ENCODE measurements around the gene MARCO.
"Not testable (repeated sequence)": the region's sequence is repeated elsewhere in the genome, so short reads cannot be mapped to it uniquely, and the experiment has no call there.

The MARCO gene

GRCh38 chr2:118993392-118993752 is 51.4 kb downstream of the MARCO start:
- no peak for DNase-seq (ENCODE audit: extremely low spot score, insufficient read length, low read depth)
- no peak for FAIRE-seq

DNA sequence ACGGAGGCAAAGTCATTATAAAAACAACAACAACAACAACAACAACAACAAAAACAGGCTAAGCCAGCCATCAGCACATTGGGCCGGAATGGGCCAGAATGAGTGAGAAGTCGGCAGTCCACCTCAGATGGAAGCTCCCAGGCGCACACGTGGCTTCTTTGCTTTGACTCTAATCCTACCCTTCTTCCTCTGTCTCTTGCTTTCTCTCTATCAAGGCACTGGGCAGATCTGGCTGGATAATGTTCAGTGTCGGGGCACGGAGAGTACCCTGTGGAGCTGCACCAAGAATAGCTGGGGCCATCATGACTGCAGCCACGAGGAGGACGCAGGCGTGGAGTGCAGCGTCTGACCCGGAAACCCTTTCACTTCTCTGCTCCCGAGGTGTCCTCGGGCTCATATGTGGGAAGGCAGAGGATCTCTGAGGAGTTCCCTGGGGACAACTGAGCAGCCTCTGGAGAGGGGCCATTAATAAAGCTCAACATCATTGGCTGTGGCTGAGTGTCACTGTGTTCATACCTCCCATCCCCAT is 52.2 kb downstream of the MARCO start:
- DNase-seq (ENCODE audit: extremely low spot score, insufficient read length, low read depth) (no peak), FAIRE-seq (no peak)

- FAIRE-seq (no peak), DNase-seq (ENCODE audit: extremely low spot score, insufficient read length, low read depth) (no peak)
These were observed 52.8 kb downstream of the MARCO start for GRCh38 chr2:118994778-118995177.

- not testable (repeated sequence) for FAIRE-seq; DNase-seq (ENCODE audit: extremely low spot score, insufficient read length, low read depth)
These were observed 61.9 kb downstream of the MARCO start for GRCh38 chr2:119003856-119004255.

DNA sequence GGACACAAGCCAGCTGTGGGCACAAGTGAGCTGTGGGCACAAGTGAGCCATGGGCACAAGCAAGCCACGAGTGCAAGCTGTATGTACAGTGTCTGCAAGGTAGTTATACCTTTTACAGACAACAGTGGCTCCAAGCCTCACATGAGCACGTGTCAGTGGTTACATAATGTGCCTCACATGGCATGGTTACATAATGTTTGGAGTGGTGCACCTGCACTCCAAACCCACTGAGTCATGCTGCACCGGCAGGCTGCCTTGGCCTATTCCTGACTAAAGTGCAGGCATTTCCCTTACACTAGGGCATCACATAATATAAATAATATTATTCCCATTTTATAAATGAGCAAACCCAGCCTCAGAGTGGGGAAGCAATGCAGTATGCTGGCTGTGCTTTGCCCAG is 62.6 kb downstream of the MARCO start:
- no peak for DNase-seq (ENCODE audit: extremely low spot score, insufficient read length, low read depth)

GRCh38 chr2:119005051-119005450 is 63.1 kb downstream of the MARCO start:
- no peak for FAIRE-seq
- no peak for DNase-seq (ENCODE audit: extremely low spot score, insufficient read length, low read depth)

More for the DNA sequence above, 62.6 kb downstream of the MARCO start:
- FAIRE-seq, result no peak

- FAIRE-seq, result no peak
These were observed 63.6 kb downstream of the MARCO start for GRCh38 chr2:119005555-119005954.

DNA sequence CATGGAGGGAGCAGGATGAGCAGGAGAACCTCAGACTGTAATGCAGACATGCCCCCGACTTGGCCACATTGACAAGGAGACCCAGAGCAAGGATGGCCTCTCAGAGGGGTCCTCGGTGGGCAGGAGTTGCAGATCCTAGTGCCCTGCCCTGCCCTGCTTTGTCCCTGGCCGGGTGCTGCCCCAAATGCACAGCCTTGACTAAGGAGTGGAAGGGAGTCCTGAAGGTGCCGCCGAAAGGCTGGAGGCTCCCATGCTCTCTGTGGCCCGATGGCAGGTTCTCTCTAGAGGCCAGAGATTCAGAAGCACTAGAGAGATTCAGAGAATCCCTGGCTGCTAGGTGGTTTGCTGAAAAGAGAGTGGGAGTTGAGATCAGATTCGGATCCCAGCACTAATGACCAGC is 64.4 kb downstream of the MARCO start:
- FAIRE-seq, result no peak

More at GRCh38 chr2:119005555-119005954, 63.6 kb downstream of the MARCO start:
- no peak for DNase-seq (ENCODE audit: extremely low spot score, insufficient read length, low read depth)

GRCh38 chr2:119008108-119008507 is 66.1 kb downstream of the MARCO start:
- DNase-seq (ENCODE audit: extremely low spot score, insufficient read length, low read depth), result no peak
- no peak for FAIRE-seq

More for the DNA sequence above, 64.4 kb downstream of the MARCO start:
- DNase-seq (ENCODE audit: extremely low spot score, insufficient read length, low read depth), result no peak

- FAIRE-seq, result no peak
- no peak for DNase-seq (ENCODE audit: extremely low spot score, insufficient read length, low read depth)
These were observed 67.1 kb downstream of the MARCO start for GRCh38 chr2:119009110-119009509.

DNA sequence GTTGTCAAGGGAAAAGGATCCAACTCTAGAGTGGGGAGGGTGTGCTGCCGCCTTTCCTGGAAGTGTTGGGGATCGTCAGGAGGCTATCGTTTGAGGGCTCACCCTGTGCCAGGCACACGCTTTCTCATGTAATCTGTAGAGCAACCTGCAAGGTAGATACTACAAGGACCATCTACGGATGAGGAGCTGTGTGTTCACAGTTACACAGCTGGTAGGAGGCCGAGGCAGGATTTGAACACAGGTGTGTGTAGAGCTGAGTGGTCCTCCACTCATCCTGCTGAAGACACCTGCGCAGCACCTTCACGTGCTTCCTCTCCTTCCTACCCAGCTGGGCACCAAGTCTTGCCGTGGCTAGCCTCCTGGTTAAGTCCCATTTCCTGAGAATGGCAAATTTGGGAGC is 68.3 kb downstream of the MARCO start:
- FAIRE-seq (no peak), DNase-seq (ENCODE audit: extremely low spot score, insufficient read length, low read depth) (no peak)

GRCh38 chr2:119011162-119011909 is 69.3 kb downstream of the MARCO start:
- FAIRE-seq, result no peak

DNA sequence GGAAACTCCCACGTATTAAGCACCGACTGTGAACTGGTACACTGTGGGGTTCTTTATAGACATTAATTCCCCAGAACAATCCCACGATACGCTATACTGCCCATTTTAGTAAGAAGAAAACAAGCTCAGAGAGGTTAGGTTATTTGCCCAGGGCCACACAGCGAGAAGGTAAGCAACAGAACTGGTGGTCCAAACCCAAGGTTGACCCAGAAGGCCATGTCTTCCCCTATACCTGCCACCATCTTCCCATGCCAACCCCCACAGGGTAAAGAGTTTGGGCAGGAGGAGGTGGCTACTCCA is 69.9 kb downstream of the MARCO start:
- no peak for DNase-seq (ENCODE audit: extremely low spot score, insufficient read length, low read depth)
- FAIRE-seq, result no peak

More at GRCh38 chr2:119011162-119011909, 69.3 kb downstream of the MARCO start:
- no peak for DNase-seq (ENCODE audit: extremely low spot score, insufficient read length, low read depth)

- FAIRE-seq (no peak), DNase-seq (ENCODE audit: extremely low spot score, insufficient read length, low read depth) (no peak)
These were observed 70.6 kb downstream of the MARCO start for GRCh38 chr2:119012345-119013301.

- FAIRE-seq (no peak), DNase-seq (ENCODE audit: extremely low spot score, insufficient read length, low read depth) (no peak)
These were observed 71.7 kb downstream of the MARCO start for GRCh38 chr2:119013671-119014070.

DNA sequence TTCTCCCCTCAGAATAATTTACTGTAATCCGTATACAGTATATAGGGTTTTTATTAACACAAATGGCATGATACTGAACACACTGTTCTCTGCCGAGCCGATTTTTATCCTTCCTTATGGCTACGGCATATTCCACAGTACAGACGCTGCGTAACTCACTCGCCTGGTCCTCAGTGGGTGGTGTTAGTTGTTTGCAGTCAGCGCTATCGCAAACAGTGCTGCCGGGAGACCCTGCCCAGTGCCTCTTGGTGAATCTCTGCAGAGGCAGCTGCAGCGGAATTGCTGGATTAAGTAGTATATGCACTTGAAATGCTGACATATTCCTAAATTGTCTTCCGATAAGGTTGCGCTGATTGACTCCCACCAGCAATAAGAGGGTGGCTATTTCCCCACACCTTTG is 73.9 kb downstream of the MARCO start:
- FAIRE-seq (no peak), DNase-seq (ENCODE audit: extremely low spot score, insufficient read length, low read depth) (no peak)

- FAIRE-seq (no peak), DNase-seq (ENCODE audit: extremely low spot score, insufficient read length, low read depth) (no peak)
These were observed 77.5 kb downstream of the MARCO start for GRCh38 chr2:119019521-119019920.

DNA sequence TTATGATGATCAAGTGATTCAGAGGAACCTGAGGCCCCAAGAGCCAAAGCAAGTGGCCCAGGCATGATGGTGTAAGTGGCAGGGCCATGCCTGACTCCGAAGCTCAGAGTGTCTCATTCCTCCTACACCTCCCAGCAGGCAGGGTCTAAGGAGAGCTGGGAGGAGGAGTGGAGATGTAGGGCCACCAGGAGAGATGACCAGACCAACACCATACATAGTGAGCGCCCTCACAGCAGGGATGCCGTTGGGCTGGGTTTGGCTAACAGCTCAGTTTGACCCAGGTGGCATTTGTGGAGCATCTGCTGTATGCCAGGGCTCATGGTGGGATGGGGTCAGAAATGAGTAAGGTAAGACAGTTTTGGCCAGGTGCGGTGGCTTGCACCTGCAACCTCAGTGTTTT is 80.7 kb downstream of the MARCO start:
- FAIRE-seq, result no peak
- DNase-seq (ENCODE audit: extremely low spot score, insufficient read length, low read depth), result no peak

DNA sequence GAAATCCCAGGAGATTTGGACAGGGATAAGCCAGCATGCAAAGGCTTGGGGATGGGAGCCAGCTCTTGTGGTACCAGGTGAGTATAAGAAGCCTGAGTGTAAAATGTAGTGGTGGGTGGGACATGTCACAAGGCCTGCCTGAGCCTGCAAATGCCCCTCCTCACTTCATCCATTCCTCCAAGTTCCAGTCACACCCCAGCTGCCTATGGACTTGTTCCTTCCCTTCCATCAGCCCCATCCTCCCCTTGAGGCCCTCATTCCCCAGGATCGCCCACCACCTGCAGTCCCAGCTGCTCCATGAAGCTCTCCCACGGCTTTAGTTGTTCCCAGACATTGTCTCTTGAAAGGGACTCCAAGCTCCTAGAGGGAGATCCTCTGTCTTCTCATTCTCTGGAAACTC is 81.5 kb downstream of the MARCO start:
- no peak for DNase-seq (ENCODE audit: extremely low spot score, insufficient read length, low read depth)
- no peak for FAIRE-seq

DNA sequence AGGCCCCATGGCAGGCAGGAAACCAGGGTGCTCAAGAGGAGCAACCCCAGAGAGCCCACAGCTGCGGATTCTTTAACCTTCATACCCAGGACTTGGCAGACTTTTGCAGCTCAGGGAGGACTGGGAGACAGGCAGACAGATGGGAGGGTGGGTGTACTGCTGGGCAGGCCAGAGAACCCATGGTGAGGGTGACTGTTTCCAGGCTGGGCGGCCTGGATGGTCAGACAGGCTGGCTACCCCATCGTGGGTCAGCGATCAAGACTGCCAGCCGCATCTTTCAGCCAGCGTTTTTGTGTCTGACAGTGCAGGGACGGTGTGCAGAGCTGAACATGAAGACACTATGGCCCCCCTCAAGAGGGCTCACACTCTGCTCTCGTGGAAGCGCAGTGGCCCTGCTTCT is 82.2 kb downstream of the MARCO start:
- FAIRE-seq (no peak), DNase-seq (ENCODE audit: extremely low spot score, insufficient read length, low read depth) (no peak)

DNA sequence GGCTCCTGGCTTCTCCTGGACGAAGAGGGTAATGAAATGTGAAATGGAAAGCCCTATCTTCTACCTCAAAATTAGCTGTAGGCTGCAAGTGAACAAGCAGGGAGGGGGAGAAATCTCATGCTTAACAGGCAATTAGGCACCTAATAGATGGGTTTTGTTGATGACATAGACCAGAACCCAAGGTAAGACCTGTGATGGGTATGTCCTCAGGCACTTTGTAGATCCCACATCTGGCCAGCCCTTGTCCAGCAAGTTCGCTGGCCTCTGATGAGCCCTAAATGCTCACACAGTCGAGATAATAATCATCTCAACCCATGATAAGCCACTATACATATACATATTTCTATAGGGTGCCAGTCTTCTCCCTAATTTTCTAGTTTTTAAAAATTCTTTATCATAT is 82.6 kb downstream of the MARCO start:
- no peak for FAIRE-seq
- DNase-seq (ENCODE audit: extremely low spot score, insufficient read length, low read depth), result no peak
